Measurements from ENCODE around the gene ELFN1. TPM values are rescaled to one million over a fixed set of nuclear protein-coding genes. Genes with fewer than 3 reads are reported as not detected.

ELFN1 gene
- total RNA-seq, 1 donor from 2014 or later = 2.2 TPM

DNA sequence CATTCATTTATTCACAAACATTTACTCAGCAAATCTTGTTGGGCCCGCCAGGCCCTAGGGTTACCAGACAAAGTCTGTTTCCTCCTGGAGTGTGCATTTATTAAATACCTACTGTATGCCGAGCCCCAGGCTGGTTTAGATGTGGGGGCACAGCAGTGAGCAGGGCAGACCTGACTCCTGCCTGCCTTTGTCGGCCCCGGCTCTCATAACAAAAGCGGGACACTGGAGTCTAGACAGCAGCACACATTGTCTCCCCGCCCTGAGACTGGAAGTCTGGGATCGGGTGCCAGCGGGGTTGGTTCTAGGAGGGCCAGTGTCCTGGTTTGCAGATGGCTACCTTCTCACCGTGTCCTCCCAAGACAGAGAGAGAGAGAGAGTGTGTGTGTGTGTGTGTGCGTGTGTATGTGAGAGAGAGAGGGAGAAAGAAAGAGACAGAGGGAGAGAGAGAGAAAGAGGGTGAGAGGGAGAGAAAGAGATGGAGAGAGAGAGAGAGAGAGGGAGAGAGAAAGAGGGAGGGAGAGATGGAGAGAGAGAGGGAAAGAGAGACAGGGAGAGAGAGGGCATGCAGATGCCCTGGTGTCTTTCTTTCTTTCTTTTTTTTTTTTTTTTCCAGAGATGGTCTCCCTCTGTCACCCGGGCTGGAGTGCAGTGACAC is 25.9 kb downstream of the ELFN1 start:
- H3K4me1 ChIP-seq = no peaks in the 10 kb centered on the region
- no peak for DNase-seq (ENCODE audit: extremely low spot score in 2 of 2)
- TF ChIP-seq POLR2A (IDR thresholded peaks at IDR 0.05) (no peak), POLR2AphosphoS5 (IDR thresholded peaks at IDR 0.05; ENCODE audit: insufficient read depth in 1 of 2, low read depth in 1 of 2) (no peak)
- TF ChIP-seq, protein P1, sequence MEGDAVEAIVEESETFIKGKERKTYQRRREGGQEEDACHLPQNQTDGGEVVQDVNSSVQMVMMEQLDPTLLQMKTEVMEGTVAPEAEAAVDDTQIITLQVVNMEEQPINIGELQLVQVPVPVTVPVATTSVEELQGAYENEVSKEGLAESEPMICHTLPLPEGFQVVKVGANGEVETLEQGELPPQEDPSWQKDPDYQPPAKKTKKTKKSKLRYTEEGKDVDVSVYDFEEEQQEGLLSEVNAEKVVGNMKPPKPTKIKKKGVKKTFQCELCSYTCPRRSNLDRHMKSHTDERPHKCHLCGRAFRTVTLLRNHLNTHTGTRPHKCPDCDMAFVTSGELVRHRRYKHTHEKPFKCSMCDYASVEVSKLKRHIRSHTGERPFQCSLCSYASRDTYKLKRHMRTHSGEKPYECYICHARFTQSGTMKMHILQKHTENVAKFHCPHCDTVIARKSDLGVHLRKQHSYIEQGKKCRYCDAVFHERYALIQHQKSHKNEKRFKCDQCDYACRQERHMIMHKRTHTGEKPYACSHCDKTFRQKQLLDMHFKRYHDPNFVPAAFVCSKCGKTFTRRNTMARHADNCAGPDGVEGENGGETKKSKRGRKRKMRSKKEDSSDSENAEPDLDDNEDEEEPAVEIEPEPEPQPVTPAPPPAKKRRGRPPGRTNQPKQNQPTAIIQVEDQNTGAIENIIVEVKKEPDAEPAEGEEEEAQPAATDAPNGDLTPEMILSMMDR (IDR thresholded peaks at IDR 0.05) = no peak
- no peaks in the 10 kb centered on the region for H3K27me3 ChIP-seq
- no peaks in the 10 kb centered on the region for H3K9me3 ChIP-seq
- no peak overlapping the region for H3K27ac ChIP-seq
- no peak overlapping the region for H3K4me3 ChIP-seq
- H3K36me3 ChIP-seq = no peaks in the 10 kb centered on the region
- intact Hi-C loops (cut with DNase I) = no loop called here

DNA sequence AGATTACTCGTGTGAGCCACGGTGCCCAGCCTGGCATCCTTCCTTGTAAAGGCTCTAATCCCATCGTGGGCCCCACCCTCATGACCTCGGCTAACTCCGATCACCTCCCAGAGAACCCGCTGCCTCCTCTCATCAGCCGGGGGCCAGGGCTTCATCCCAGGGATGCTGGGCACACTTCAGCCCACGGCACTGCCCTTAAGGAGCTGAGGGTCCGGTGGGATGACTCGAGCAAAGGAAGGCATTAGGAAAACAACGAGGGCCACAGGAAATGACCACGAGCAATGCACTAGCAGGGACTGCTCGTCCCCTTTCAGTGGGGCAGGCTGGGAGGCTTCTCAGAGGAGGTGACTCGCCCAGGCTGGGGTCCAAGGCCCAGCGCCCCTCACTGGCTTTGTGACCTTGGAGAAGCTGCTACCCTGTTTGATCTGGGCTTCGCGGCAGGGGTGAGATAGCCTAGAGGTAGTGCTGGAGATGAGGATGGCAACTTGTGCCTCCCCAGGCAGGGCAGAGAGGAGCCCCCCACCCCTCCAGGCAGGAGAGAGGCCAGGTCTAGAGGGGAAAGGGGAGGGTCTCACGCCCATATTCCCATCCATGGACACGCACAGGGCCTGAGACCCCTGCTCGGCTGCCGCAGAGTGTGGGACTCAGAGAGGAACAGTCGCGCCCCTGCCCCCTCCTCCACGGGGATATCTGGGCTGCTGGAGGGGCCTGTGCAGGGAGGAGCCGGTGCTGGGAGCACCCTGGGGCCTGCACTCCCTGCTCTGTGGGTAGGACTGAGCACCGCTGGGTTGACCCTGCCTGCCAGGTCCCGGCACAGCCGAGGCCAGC is 26.8 kb downstream of the ELFN1 start:
- Histone ChIP-seq H3K36me3 (no peaks in the 10 kb centered on the region), H3K4me1 (no peaks in the 10 kb centered on the region), H3K4me3 (no peak overlapping the region), H3K27ac (no peak overlapping the region), H3K27me3 (no peaks in the 10 kb centered on the region), H3K9me3 (no peaks in the 10 kb centered on the region)
- no peak for DNase-seq (ENCODE audit: extremely low spot score in 2 of 2)
- intact Hi-C loops (cut with DNase I) = no loop called here
- TF ChIP-seq, protein P1 (IDR thresholded peaks at IDR 0.05) = no peak
- TF ChIP-seq POLR2A (IDR thresholded peaks at IDR 0.05) = no peak
- TF ChIP-seq POLR2AphosphoS5 (IDR thresholded peaks at IDR 0.05; ENCODE audit: insufficient read depth in 1 of 2, low read depth in 1 of 2) = no peak

DNA sequence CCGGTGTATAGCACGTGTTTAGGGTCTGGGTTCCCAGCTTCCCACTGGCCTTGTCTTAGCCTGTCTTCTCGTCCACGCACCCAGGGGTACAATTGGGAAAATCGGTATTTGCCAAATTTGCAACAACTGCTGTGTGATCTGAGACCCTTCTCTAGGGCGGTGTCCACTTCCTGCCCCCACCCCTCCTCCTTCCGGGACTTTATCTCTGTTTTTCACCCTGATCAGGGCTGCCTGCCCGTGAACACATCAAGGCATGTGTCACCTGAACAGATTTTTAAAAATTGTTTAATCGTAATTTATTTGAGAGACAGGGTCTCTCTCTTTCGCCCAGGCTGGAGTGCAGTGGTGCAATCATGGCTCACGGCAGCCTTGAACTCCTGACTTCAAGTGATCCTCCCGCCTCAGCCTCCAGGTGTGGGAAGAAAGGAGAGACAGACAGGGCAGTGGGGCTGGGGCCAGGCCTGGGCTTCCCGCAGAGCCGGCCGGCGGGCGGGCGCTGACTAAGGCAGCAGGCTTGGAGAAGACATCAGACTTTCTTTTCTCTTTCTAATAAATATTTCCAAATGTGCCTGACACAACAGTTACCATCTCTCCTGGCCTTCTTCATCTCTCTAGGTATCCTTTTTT is 27.5 kb downstream of the ELFN1 start:
- Histone ChIP-seq H3K9me3 (no peaks in the 10 kb centered on the region), H3K27ac (no peak overlapping the region), H3K4me1 (no peaks in the 10 kb centered on the region), H3K36me3 (no peaks in the 10 kb centered on the region), H3K27me3 (no peaks in the 10 kb centered on the region), H3K4me3 (no peak overlapping the region)
- DNase-seq (ENCODE audit: extremely low spot score in 2 of 2) = no peak
- intact Hi-C loops (cut with DNase I) = no loop called here
- TF ChIP-seq POLR2A (IDR thresholded peaks at IDR 0.05) (no peak), POLR2AphosphoS5 (IDR thresholded peaks at IDR 0.05; ENCODE audit: insufficient read depth in 1 of 2, low read depth in 1 of 2) (no peak)
- TF ChIP-seq, protein P1 (IDR thresholded peaks at IDR 0.05) = no peak

DNA sequence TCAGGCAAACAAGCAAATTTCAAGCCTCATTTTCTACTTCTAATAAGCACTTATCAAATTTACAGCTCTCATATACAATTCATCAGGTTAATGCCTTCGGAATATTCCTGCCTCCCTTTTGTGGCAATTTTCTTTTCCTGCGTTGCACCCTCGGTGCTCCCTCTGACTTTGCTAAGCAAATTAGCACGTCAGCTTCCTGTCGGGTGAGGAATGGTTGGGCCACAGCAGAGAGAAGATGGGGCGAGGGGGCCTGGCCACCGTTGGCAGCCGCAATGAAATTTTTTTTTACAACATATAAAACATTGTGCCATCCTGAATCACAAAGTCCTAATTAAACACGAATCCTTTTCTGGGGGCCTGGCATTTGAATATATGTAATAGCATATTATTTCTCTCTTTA is 28.1 kb downstream of the ELFN1 start:
- no peak overlapping the region for H3K27ac ChIP-seq
- DNase-seq (ENCODE audit: extremely low spot score in 2 of 2) = no peak
- no peaks in the 10 kb centered on the region for H3K27me3 ChIP-seq
- no peak overlapping the region for H3K4me3 ChIP-seq
- intact Hi-C loops (cut with DNase I) = no loop called here
- no peaks in the 10 kb centered on the region for H3K36me3 ChIP-seq
- TF ChIP-seq POLR2A (IDR thresholded peaks at IDR 0.05) (no peak), POLR2AphosphoS5 (IDR thresholded peaks at IDR 0.05; ENCODE audit: insufficient read depth in 1 of 2, low read depth in 1 of 2) (no peak)
- TF ChIP-seq, protein P1 (IDR thresholded peaks at IDR 0.05) = no peak
- H3K9me3 ChIP-seq = no peaks in the 10 kb centered on the region
- no peaks in the 10 kb centered on the region for H3K4me1 ChIP-seq
